ENCODE results near the gene SMIM10.
"Not testable (repeated sequence)": the region's sequence is repeated elsewhere in the genome, so short reads cannot be mapped to it uniquely, and the experiment has no call there.

SMIM10 gene

GRCh38 chrX:135010921-135011320 lies 20.1 kb downstream of the SMIM10 start:
- Histone ChIP-seq H3K9me3 (ENCODE audit: control insufficient read depth, insufficient read depth, low read length) (no peaks in the 10 kb centered on the region), H3K27ac (ENCODE audit: low read depth, low read length) (no peak overlapping the region), H3K27me3 (ENCODE audit: control insufficient read depth, insufficient read depth, low read length) (peaks cover 5% of the 10 kb centered on the region), H3K4me1 (ENCODE audit: control insufficient read depth, insufficient read depth, low read length) (peaks cover 18% of the 10 kb centered on the region), H3K36me3 (ENCODE audit: control insufficient read depth, insufficient read depth, low read length) (no peaks in the 10 kb centered on the region), H3K9ac (ENCODE audit: low read depth, low read length) (no peak overlapping the region), H3K4me3 (ENCODE audit: low read depth, low read length) (no peak overlapping the region)

DNA sequence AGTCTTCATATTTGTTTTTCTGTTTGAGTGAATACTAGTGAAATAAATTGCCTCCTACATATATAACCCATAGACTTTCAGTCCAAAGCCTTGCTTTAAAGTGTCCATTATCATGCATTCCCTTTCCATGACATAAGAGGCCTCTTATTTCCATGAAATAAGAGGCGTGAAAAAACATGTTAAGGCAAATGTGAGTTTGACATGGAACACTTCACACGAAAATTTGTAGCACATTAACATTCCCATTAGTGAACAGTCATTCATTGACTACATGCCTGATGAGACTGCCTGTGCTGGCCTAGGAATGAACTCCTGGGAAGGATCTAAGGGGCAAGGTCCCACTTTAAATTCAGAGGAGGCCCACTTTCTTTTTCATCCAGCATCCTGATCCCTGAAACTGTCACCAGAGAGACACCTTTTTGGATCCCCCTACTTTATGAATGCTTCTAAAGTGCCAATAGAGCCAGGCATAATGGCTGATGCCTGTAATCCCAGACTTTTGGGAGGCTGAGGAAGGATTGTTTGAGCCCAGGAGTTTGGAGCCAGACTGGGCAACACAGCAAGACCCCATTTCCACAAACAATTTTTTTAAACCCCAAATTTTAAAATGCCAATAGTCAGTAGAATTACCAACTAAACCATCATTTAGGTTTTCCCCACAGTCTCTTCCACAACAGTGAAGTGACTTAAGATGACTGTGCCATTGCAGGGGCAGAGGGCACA lies 24.9 kb downstream of the SMIM10 start:
- Histone ChIP-seq H3K9me3 (ENCODE audit: control insufficient read depth, insufficient read depth, low read length) (no peaks in the 10 kb centered on the region), H3K27me3 (ENCODE audit: control insufficient read depth, insufficient read depth, low read length) (peaks cover 9% of the 10 kb centered on the region), H3K4me1 (ENCODE audit: control insufficient read depth, insufficient read depth, low read length) (peaks cover 5% of the 10 kb centered on the region)

DNA sequence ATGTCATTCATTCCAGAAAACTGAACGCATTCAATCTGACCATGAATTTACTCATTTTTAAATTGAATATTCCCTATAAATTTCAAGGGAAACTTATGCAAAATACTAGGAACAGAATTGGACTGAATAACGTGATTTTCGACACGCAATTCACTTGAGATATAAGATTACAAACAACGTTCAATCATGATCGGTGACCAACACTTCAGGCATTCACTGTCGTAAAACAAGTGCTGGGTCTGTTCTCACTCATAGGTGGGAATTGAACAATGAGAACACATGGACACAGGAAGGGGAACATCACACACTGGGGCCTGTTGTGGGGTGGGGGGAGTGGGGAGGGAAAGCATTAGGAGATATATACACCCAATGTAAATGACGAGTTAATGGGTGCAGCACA lies 29.1 kb downstream of the SMIM10 start:
- H3K9me3 ChIP-seq (ENCODE audit: control insufficient read depth, insufficient read depth, low read length); H3K4me3 ChIP-seq (ENCODE audit: low read depth, low read length): not testable (repeated sequence)

More for the DNA sequence above, 24.9 kb downstream of the SMIM10 start:
- Histone ChIP-seq H3K36me3 (ENCODE audit: control insufficient read depth, insufficient read depth, low read length) (no peaks in the 10 kb centered on the region), H3K4me3 (ENCODE audit: low read depth, low read length) (no peak overlapping the region), H3K27ac (ENCODE audit: low read depth, low read length) (no peak overlapping the region), H3K9ac (ENCODE audit: low read depth, low read length) (no peak overlapping the region)

GRCh38 chrX:135023791-135024190 lies 33.0 kb downstream of the SMIM10 start:
- H3K4me1 ChIP-seq (ENCODE audit: control insufficient read depth, insufficient read depth, low read length); H3K9me3 ChIP-seq (ENCODE audit: control insufficient read depth, insufficient read depth, low read length); H3K36me3 ChIP-seq (ENCODE audit: control insufficient read depth, insufficient read depth, low read length); H3K4me3 ChIP-seq (ENCODE audit: low read depth, low read length); H3K9ac ChIP-seq (ENCODE audit: low read depth, low read length); H3K27ac ChIP-seq (ENCODE audit: low read depth, low read length): not testable (repeated sequence)
- peaks cover 15% of the 10 kb centered on the region for H3K27me3 ChIP-seq (ENCODE audit: control insufficient read depth, insufficient read depth, low read length)

More for the DNA sequence above, 29.1 kb downstream of the SMIM10 start:
- H3K27me3 ChIP-seq (ENCODE audit: control insufficient read depth, insufficient read depth, low read length), result peaks cover 15% of the 10 kb centered on the region
- not testable (repeated sequence) for H3K9ac ChIP-seq (ENCODE audit: low read depth, low read length); H3K27ac ChIP-seq (ENCODE audit: low read depth, low read length); H3K4me1 ChIP-seq (ENCODE audit: control insufficient read depth, insufficient read depth, low read length); H3K36me3 ChIP-seq (ENCODE audit: control insufficient read depth, insufficient read depth, low read length)

DNA sequence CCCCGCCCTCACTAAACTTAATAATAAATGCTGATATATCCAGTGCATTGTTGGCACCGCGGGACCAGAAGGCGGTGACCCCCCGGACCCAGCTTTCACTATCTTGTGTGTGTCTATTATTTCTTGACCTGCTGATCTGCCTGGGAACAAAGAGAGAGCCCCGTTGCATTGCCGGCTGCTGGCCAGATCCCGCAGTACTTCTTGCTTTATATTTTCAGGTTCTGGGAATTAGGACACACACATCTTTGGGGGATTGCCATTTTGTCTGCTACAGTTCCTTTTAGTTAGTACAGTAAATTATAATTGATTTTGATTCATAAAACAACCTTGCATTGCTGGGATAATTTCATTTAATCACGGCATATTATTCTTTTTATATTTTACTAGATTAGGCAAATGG lies 33.7 kb downstream of the SMIM10 start:
- Histone ChIP-seq H3K9ac (ENCODE audit: low read depth, low read length) (no peak overlapping the region), H3K27me3 (ENCODE audit: control insufficient read depth, insufficient read depth, low read length) (peaks cover 15% of the 10 kb centered on the region), H3K9me3 (ENCODE audit: control insufficient read depth, insufficient read depth, low read length) (no peaks in the 10 kb centered on the region), H3K27ac (ENCODE audit: low read depth, low read length) (no peak overlapping the region), H3K4me3 (ENCODE audit: low read depth, low read length) (no peak overlapping the region), H3K36me3 (ENCODE audit: control insufficient read depth, insufficient read depth, low read length) (no peaks in the 10 kb centered on the region), H3K4me1 (ENCODE audit: control insufficient read depth, insufficient read depth, low read length) (no peaks in the 10 kb centered on the region; the same call in 1 of the 2 replicates)

GRCh38 chrX:135030207-135030963 lies 39.6 kb downstream of the SMIM10 start:
- H3K36me3 ChIP-seq (ENCODE audit: control insufficient read depth, insufficient read depth, low read length), result peaks cover 14% of the 10 kb centered on the region; the same call in 1 of the 2 replicates
- not testable (repeated sequence) for H3K4me1 ChIP-seq (ENCODE audit: control insufficient read depth, insufficient read depth, low read length); H3K4me3 ChIP-seq (ENCODE audit: low read depth, low read length); H3K9me3 ChIP-seq (ENCODE audit: control insufficient read depth, insufficient read depth, low read length); H3K27me3 ChIP-seq (ENCODE audit: control insufficient read depth, insufficient read depth, low read length); H3K9ac ChIP-seq (ENCODE audit: low read depth, low read length); H3K27ac ChIP-seq (ENCODE audit: low read depth, low read length)

- peak overlapping the region; percentile 85 for H3K27ac ChIP-seq (ENCODE audit: low read depth, low read length)
- H3K9ac ChIP-seq (ENCODE audit: low read depth, low read length); H3K36me3 ChIP-seq (ENCODE audit: control insufficient read depth, insufficient read depth, low read length); H3K27me3 ChIP-seq (ENCODE audit: control insufficient read depth, insufficient read depth, low read length); H3K9me3 ChIP-seq (ENCODE audit: control insufficient read depth, insufficient read depth, low read length): not testable (repeated sequence)
- H3K4me3 ChIP-seq (ENCODE audit: low read depth, low read length), result peak overlapping the region; percentile 19; the same call in 1 of the 2 replicates
- H3K4me1 ChIP-seq (ENCODE audit: control insufficient read depth, insufficient read depth, low read length), result peaks cover 21% of the 10 kb centered on the region
Observed at GRCh38 chrX:135041149-135042123, 50.6 kb downstream of the SMIM10 start.

Data from HUES48 (cell line).